Prostate gland (tissue), 2 donors: ENCODE data around the gene KLF7.

ENCODE experiments used
- CTCF ChIP-seq, 4 experiments: fragments of 200-600 bp in 2 of 4; fragments of 450-650 bp in 2 of 4; sonication (generic) in 2 of 4; IDR thresholded peaks; 1 replicate in 3 of 4; 2 replicates in 1 of 4; pipeline ENCODE4 v1.5.1; 2016 to 2019; ENCODE audit warnings: antibody characterized with exemption in 4 of 4, mild to moderate bottlenecking in 2 of 4, moderate library complexity in 2 of 4
- POLR2A ChIP-seq: fragments of 450-650 bp; IDR thresholded peaks from one replicate; pipeline ENCODE4 v1.6.1; 2016; ENCODE audit warnings: antibody characterized with exemption, mild to moderate bottlenecking
- POLR2AphosphoS5 ChIP-seq: sonication (generic); formaldehyde crosslinking; IDR thresholded peaks from one replicate; pipeline ENCODE4 v1.6.1; 2017; ENCODE audit warnings: antibody characterized with exemption

GRCh38 chr2:207184768-207185167, 19.0 kb upstream of the KLF7 start:
- TF ChIP-seq CTCF (IDR thresholded peaks at IDR 0.05) (no peak), POLR2AphosphoS5 (no peak), POLR2A (no peak)
